ENCODE results near the gene OLFML2B.

OLFML2B gene

DNA sequence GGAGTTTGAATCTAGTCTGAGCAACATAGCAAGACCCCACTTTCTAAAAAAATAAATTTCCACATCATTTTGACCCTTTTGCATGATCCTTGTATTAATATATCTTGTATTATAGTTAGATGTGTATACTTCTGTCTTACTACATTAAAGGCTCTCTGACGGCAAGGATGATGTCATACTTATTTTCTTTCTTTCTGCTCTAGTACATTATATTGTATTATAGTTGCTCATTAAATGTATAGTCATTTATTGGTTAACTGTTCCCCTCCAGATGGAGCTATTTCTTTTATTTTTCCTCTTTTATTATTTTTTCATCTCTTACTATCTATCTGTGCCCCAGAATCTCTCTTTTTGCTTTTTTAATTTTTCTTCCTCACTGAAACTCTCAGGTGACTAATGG is 15.0 kb upstream of the OLFML2B start:
- H3K27ac ChIP-seq (ENCODE audit: low read length) = no peak overlapping the region
- no peak overlapping the region for H3K9ac ChIP-seq (ENCODE audit: low read depth, low read length)
- H3K27me3 ChIP-seq (ENCODE audit: insufficient read depth, low read length, poor library complexity) = peaks cover 10% of the 10 kb centered on the region
- no peak for TF ChIP-seq EZH2 (IDR thresholded peaks at IDR 0.05; ENCODE audit: borderline replicate concordance, low read depth, low read length, severe bottlenecking)
- TF ChIP-seq, protein P1, sequence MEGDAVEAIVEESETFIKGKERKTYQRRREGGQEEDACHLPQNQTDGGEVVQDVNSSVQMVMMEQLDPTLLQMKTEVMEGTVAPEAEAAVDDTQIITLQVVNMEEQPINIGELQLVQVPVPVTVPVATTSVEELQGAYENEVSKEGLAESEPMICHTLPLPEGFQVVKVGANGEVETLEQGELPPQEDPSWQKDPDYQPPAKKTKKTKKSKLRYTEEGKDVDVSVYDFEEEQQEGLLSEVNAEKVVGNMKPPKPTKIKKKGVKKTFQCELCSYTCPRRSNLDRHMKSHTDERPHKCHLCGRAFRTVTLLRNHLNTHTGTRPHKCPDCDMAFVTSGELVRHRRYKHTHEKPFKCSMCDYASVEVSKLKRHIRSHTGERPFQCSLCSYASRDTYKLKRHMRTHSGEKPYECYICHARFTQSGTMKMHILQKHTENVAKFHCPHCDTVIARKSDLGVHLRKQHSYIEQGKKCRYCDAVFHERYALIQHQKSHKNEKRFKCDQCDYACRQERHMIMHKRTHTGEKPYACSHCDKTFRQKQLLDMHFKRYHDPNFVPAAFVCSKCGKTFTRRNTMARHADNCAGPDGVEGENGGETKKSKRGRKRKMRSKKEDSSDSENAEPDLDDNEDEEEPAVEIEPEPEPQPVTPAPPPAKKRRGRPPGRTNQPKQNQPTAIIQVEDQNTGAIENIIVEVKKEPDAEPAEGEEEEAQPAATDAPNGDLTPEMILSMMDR (IDR thresholded peaks at IDR 0.05; ENCODE audit: borderline replicate concordance, extremely low read depth, low read length, poor library complexity, severe bottlenecking) = no peak
- no peaks in the 10 kb centered on the region for H3K9me3 ChIP-seq (ENCODE audit: insufficient read depth, low read length, severe bottlenecking)
- H3K79me2 ChIP-seq (ENCODE audit: insufficient read depth, low read length) = no peaks in the 10 kb centered on the region
- no peak overlapping the region for H2AFZ ChIP-seq (ENCODE audit: low read depth, low read length)
- H3K36me3 ChIP-seq (ENCODE audit: insufficient read depth, low read length) = no peaks in the 10 kb centered on the region
- no peak overlapping the region for H3K4me2 ChIP-seq (ENCODE audit: insufficient read depth, low read length)
- no peak overlapping the region for H3K4me3 ChIP-seq (ENCODE audit: low read depth in 1 of 2, low read length in 2 of 2)
- ATAC-seq (ENCODE audit: insufficient read depth, low read depth) (no peak), DNase-seq (no peak)
- peaks cover 2% of the 10 kb centered on the region; the same call in 1 of the 2 replicates for H4K20me1 ChIP-seq (ENCODE audit: insufficient read depth, low read length)
- peaks cover 5% of the 10 kb centered on the region; the same call in 1 of the 2 replicates for H3K4me1 ChIP-seq (ENCODE audit: insufficient read depth, low read length)

DNA sequence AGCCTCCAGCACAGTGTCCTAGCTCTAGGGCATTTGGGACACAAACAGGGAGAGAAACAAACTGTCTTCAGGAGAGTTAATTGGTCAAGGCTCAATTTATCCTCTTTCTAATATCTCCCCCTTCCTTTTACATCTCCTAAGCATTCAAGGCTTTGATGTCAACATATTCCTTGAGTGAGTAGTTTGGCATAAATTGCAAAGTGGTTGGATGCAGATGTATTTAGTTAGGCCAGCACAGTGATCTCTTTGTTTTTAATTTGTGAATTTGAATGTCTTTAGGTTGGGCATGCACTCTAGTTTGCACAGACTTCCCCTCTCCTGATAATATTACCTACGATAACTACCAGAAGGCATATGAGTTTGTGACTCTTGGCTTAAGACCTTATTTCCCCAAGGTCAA is 12.5 kb upstream of the OLFML2B start:
- H3K4me1 ChIP-seq (ENCODE audit: insufficient read depth, low read length) = peaks cover 5% of the 10 kb centered on the region; the same call in 1 of the 2 replicates
- H3K27me3 ChIP-seq (ENCODE audit: insufficient read depth, low read length, poor library complexity) = peaks cover 16% of the 10 kb centered on the region
- H3K9ac ChIP-seq (ENCODE audit: low read depth, low read length) = no peak overlapping the region
- no peak overlapping the region for H3K4me2 ChIP-seq (ENCODE audit: insufficient read depth, low read length)
- no peaks in the 10 kb centered on the region for H3K36me3 ChIP-seq (ENCODE audit: insufficient read depth, low read length)
- no peak for TF ChIP-seq EZH2 (IDR thresholded peaks at IDR 0.05; ENCODE audit: borderline replicate concordance, low read depth, low read length, severe bottlenecking)
- TF ChIP-seq, protein P1 (IDR thresholded peaks at IDR 0.05; ENCODE audit: borderline replicate concordance, extremely low read depth, low read length, poor library complexity, severe bottlenecking) = no peak
- no peak overlapping the region for H2AFZ ChIP-seq (ENCODE audit: low read depth, low read length)
- H3K9me3 ChIP-seq (ENCODE audit: insufficient read depth, low read length, severe bottlenecking) = no peaks in the 10 kb centered on the region
- no peaks in the 10 kb centered on the region for H3K79me2 ChIP-seq (ENCODE audit: insufficient read depth, low read length)
- ATAC-seq (ENCODE audit: insufficient read depth, low read depth) (no peak), DNase-seq (no peak)
- no peak overlapping the region for H3K27ac ChIP-seq (ENCODE audit: low read length)
- H4K20me1 ChIP-seq (ENCODE audit: insufficient read depth, low read length) = peaks cover 2% of the 10 kb centered on the region; the same call in 1 of the 2 replicates
- no peak overlapping the region for H3K4me3 ChIP-seq (ENCODE audit: low read depth in 1 of 2, low read length in 2 of 2)

DNA sequence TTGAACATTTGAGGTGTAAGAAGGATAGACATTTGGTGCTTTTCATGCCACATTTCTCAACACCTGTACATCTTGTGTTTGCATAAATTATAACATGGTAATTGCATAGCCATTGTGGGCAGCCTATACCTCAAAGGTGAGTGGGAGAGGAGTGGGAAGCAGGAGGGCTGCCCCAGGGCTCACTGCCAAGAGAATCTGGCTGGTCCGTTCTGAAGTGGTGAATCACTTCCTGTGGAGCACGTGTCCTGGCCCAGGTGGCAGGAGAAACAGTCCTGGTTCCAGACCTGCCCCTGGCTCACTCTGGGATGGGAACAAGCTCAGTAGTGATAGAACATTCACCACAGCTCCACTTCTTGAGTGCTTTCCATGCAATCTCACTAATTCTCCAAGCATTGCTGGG is 11.6 kb upstream of the OLFML2B start:
- DNase-seq (peak; percentile 6), ATAC-seq (ENCODE audit: insufficient read depth, low read depth) (0 out of 3 replicates have a peak, but pooled peaks have one; percentile 35)
- Histone ChIP-seq H3K79me2 (ENCODE audit: insufficient read depth, low read length) (no peaks in the 10 kb centered on the region), H3K4me1 (ENCODE audit: insufficient read depth, low read length) (peaks cover 5% of the 10 kb centered on the region; the same call in 1 of the 2 replicates), H3K27ac (ENCODE audit: low read length) (no peak overlapping the region), H3K9me3 (ENCODE audit: insufficient read depth, low read length, severe bottlenecking) (no peaks in the 10 kb centered on the region), H2AFZ (ENCODE audit: low read depth, low read length) (no peak overlapping the region), H3K36me3 (ENCODE audit: insufficient read depth, low read length) (no peaks in the 10 kb centered on the region), H3K9ac (ENCODE audit: low read depth, low read length) (no peak overlapping the region), H3K4me2 (ENCODE audit: insufficient read depth, low read length) (no peak overlapping the region), H3K4me3 (ENCODE audit: low read depth in 1 of 2, low read length in 2 of 2) (no peak overlapping the region), H4K20me1 (ENCODE audit: insufficient read depth, low read length) (peaks cover 2% of the 10 kb centered on the region; the same call in 1 of the 2 replicates), H3K27me3 (ENCODE audit: insufficient read depth, low read length, poor library complexity) (peaks cover 25% of the 10 kb centered on the region)
- TF ChIP-seq EZH2 (IDR thresholded peaks at IDR 0.05; ENCODE audit: borderline replicate concordance, low read depth, low read length, severe bottlenecking) = no peak
- TF ChIP-seq, protein P1 (IDR thresholded peaks at IDR 0.05; ENCODE audit: borderline replicate concordance, extremely low read depth, low read length, poor library complexity, severe bottlenecking) = no peak
